Mucosa of rectum (tissue), 2 donors: ENCODE results near the gene AFF3.
"Not testable (repeated sequence)": the region's sequence is repeated elsewhere in the genome, so short reads cannot be mapped to it uniquely, and the experiment has no call there.

Source experiments
- H3K27ac ChIP-seq, 2 donors: one replicate each; pipeline ENCODE4 v1.7.0; 2013; ENCODE audit warnings: inconsistent platforms in 2 of 2, low read depth in 2 of 2, low read length in 2 of 2
- H3K27me3 ChIP-seq, 2 donors: one replicate each; pipeline ENCODE4 v1.7.0; 2013; ENCODE audit warnings: low read length in 2 of 2; ENCODE audit not compliant: control insufficient read depth in 2 of 2, insufficient read depth in 2 of 2
- H3K36me3 ChIP-seq, 2 donors: one replicate each; pipeline ENCODE4 v1.7.0; 2013; ENCODE audit warnings: low read length in 2 of 2; ENCODE audit not compliant: control insufficient read depth in 2 of 2, insufficient read depth in 2 of 2
- H3K4me1 ChIP-seq, 2 donors: one replicate each; pipeline ENCODE4 v1.7.0; 2013; ENCODE audit warnings: low read length in 2 of 2, mild to moderate bottlenecking in 1 of 2; ENCODE audit not compliant: control insufficient read depth in 2 of 2, insufficient read depth in 2 of 2
- H3K4me3 ChIP-seq, 2 donors: one replicate each; pipeline ENCODE4 v1.7.0; 2013; ENCODE audit warnings: low read length in 2 of 2
- H3K9ac ChIP-seq, 2 donors: one replicate each; pipeline ENCODE4 v1.7.0; 2013; ENCODE audit warnings: low read length in 2 of 2, low read depth in 1 of 2, mild to moderate bottlenecking in 1 of 2
- H3K9me3 ChIP-seq, 2 donors: one replicate each; pipeline ENCODE4 v1.7.0; 2013; ENCODE audit warnings: low read length in 2 of 2; ENCODE audit not compliant: control insufficient read depth in 2 of 2
- donor health status: healthy.
- donor health status: Normal muscosa, but diverticular disease.

The AFF3 gene

GRCh38 chr2:99756059-99756458, 386.3 kb downstream of the AFF3 start:
- Histone ChIP-seq H3K9me3 (no peaks in the 10 kb centered on the region), H3K36me3 (no peaks in the 10 kb centered on the region), H3K4me1 (no peaks in the 10 kb centered on the region), H3K4me3 (no peak overlapping the region), H3K27me3 (no peaks in the 10 kb centered on the region), H3K9ac (no peak overlapping the region), H3K27ac (no peak overlapping the region)

DNA sequence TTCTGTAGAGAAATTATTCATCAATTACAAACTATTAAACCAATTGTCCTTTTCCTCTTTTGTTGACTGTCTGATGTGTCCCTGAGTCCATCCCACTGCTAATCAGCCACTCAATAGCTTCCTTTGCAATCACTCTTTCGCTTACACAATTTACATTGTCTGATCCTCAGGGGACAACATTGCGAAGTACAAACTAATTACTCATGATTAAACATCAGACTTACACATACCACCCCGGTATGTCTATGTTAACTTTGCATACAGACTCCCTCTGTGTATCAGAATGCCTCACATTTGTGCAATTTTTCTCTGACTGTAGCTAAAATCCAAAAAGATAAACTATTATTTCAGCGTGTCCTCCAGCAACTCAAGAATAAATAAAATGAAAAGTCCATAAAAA, 388.2 kb downstream of the AFF3 start:
- Histone ChIP-seq H3K27me3 (no peaks in the 10 kb centered on the region), H3K27ac (no peak overlapping the region), H3K4me1 (no peaks in the 10 kb centered on the region), H3K9me3 (no peaks in the 10 kb centered on the region), H3K36me3 (no peaks in the 10 kb centered on the region), H3K4me3 (no peak overlapping the region), H3K9ac (no peak overlapping the region)

- no peak overlapping the region for H3K4me3 ChIP-seq
- H3K4me1 ChIP-seq, result no peaks in the 10 kb centered on the region
- H3K9ac ChIP-seq, result no peak overlapping the region
- H3K27me3 ChIP-seq, result no peaks in the 10 kb centered on the region
- no peak overlapping the region for H3K27ac ChIP-seq
- H3K9me3 ChIP-seq, result no peaks in the 10 kb centered on the region
- no peaks in the 10 kb centered on the region for H3K36me3 ChIP-seq
These were observed 388.9 kb downstream of the AFF3 start for GRCh38 chr2:99753505-99753904.

DNA sequence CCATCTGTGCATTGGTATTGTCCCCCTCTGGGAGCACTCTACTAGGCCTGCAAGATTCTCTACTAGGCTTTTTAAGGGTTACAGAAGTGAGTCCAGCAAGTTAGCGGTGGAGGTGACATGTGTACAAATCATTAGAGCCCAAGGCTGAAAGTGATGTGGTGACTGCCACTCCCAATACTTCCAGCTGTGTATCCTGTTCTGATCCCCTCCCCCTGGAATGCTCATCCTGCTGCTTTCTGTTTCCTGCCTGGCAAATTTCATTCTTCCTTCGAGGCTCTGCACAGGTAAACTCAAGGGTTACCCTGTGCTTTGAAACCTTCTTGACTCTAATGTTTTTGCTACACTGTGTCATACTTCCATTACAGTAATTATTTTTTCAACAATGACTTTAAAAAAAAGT, 394.0 kb downstream of the AFF3 start:
- no peaks in the 10 kb centered on the region for H3K9me3 ChIP-seq
- no peaks in the 10 kb centered on the region for H3K27me3 ChIP-seq
- no peak overlapping the region for H3K27ac ChIP-seq
- H3K36me3 ChIP-seq, result no peaks in the 10 kb centered on the region
- no peak overlapping the region for H3K9ac ChIP-seq
- H3K4me3 ChIP-seq, result no peak overlapping the region
- H3K4me1 ChIP-seq, result no peaks in the 10 kb centered on the region

- no peaks in the 10 kb centered on the region for H3K4me1 ChIP-seq
- H3K9me3 ChIP-seq, result no peaks in the 10 kb centered on the region
- H3K36me3 ChIP-seq, result no peaks in the 10 kb centered on the region
- no peak overlapping the region for H3K4me3 ChIP-seq
- no peaks in the 10 kb centered on the region for H3K27me3 ChIP-seq
- H3K27ac ChIP-seq, result no peak overlapping the region
- H3K9ac ChIP-seq, result no peak overlapping the region
These were observed 394.5 kb downstream of the AFF3 start for GRCh38 chr2:99747842-99748241.

DNA sequence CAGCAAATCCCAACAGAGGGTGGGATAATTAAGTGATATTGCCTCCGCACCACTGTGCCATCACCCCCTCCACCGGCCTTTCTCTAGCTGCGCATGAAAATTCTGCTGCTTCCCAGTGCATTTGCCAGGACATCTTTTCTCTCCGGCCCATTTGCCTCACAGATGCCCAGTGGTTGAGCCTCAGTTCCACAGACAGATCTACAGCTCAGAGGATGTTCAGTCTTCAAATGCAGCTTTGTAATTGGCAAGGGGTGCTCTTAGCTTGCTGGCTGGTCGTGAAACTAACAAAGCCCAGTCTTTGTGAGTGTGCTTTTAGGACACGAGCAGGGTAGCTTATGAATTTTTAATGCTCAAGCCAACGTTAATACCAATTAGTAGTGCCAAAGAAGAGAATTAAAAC, 399.2 kb downstream of the AFF3 start:
- no peak overlapping the region for H3K27ac ChIP-seq
- H3K4me3 ChIP-seq, result no peak overlapping the region
- no peak overlapping the region for H3K9ac ChIP-seq
- no peaks in the 10 kb centered on the region for H3K4me1 ChIP-seq
- H3K27me3 ChIP-seq, result no peaks in the 10 kb centered on the region
- no peaks in the 10 kb centered on the region for H3K9me3 ChIP-seq
- no peaks in the 10 kb centered on the region for H3K36me3 ChIP-seq

- Histone ChIP-seq H3K9ac (no peak overlapping the region), H3K36me3 (no peaks in the 10 kb centered on the region), H3K4me1 (no peaks in the 10 kb centered on the region), H3K9me3 (no peaks in the 10 kb centered on the region), H3K27ac (no peak overlapping the region), H3K4me3 (no peak overlapping the region), H3K27me3 (no peaks in the 10 kb centered on the region)
These were observed 404.9 kb downstream of the AFF3 start for GRCh38 chr2:99737537-99737936.

GRCh38 chr2:99735753-99736152, 406.6 kb downstream of the AFF3 start:
- H3K4me3 ChIP-seq, result no peak overlapping the region
- H3K4me1 ChIP-seq, result no peaks in the 10 kb centered on the region
- no peak overlapping the region for H3K27ac ChIP-seq
- no peaks in the 10 kb centered on the region for H3K9me3 ChIP-seq
- no peaks in the 10 kb centered on the region for H3K36me3 ChIP-seq
- H3K9ac ChIP-seq, result no peak overlapping the region
- H3K27me3 ChIP-seq, result no peaks in the 10 kb centered on the region

- H3K4me1 ChIP-seq, H3K27me3 ChIP-seq, H3K9me3 ChIP-seq, H3K9ac ChIP-seq, H3K36me3 ChIP-seq, H3K4me3 ChIP-seq, H3K27ac ChIP-seq: not testable (repeated sequence)
These were observed 407.1 kb downstream of the AFF3 start for GRCh38 chr2:99735314-99735713.

DNA sequence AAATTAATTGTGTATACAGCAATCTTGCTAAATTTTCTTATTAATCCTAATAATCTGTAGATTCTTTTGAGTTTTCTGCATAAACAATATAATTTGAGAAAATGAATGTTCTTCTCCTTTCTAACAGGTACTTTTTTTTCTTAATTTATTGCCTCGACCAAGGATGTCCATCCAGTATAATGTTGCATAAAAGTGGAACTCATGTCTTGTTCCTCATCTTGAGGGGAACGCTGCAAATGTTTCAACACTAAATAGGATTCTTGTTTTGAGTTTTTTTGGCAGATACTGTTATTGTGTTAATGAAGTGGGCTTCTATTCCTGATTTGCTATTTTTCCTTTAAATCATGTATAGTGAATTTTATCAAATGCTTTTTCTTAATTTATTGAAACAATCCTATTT, 408.2 kb downstream of the AFF3 start:
- Histone ChIP-seq H3K9ac (no peak overlapping the region), H3K4me1 (no peaks in the 10 kb centered on the region), H3K27me3 (no peaks in the 10 kb centered on the region), H3K27ac (no peak overlapping the region), H3K4me3 (no peak overlapping the region), H3K9me3 (no peaks in the 10 kb centered on the region), H3K36me3 (no peaks in the 10 kb centered on the region)
